Measurements from ENCODE around the gene ISCU. TPM values are rescaled to one million over a fixed set of nuclear protein-coding genes. Genes with fewer than 3 reads are reported as not detected.

ISCU gene
- total and polyA plus RNA-seq, 9 of the 15 experiments (the other 6 are each of a cell fraction or from before 2014, with no cell fraction given), result 15.9 to 92.5 (median 77.3) TPM

GRCh38 chr12:108611884-108612415, 49.6 kb downstream of the ISCU start (continued):
- TF ChIP-seq NONO (IDR thresholded peaks at IDR 0.05; ENCODE audit: low read depth in 2 of 2, low read length in 1 of 2) (no peak), CBX3 (IDR thresholded peaks at IDR 0.05; ENCODE audit: borderline replicate concordance in 1 of 2, low read length in 2 of 2) (peak in 1 of 2 experiments; percentile 11; a peak in 1 of 3 replicates), NFXL1 (CRISPR knock-in tag; IDR thresholded peaks at IDR 0.05) (no peak), THRAP3 (IDR thresholded peaks at IDR 0.05; ENCODE audit: borderline replicate concordance) (no peak), PHF20 (IDR thresholded peaks at IDR 0.05; ENCODE audit: partially characterized antibody) (peak; percentile 31), REST (IDR thresholded peaks at IDR 0.05; ENCODE audit: borderline replicate concordance) (peak; percentile 33; the same call in 1 of the 2 replicates), REST (CRISPR knock-in tag; IDR thresholded peaks at IDR 0.05; ENCODE audit: low read depth) (no peak), GTF2B (IDR thresholded peaks at IDR 0.05; ENCODE audit: extremely low read depth, insufficient read length) (no peak), MEF2A (IDR thresholded peaks at IDR 0.05; ENCODE audit: control insufficient read depth, low read depth, low read length) (no peak), SREBF1 (IDR thresholded peaks at IDR 0.05; ENCODE audit: borderline replicate concordance, low read depth, low read length) (no peak), EGR1 (conservative IDR thresholded peaks at IDR 0.05) (peak; percentile 84), GABPB1 (CRISPR knock-in tag; IDR thresholded peaks at IDR 0.05) (no peak), FOXO4 (CRISPR knock-in tag; IDR thresholded peaks at IDR 0.05) (no peak), ATF7 (IDR thresholded peaks at IDR 0.05) (no peak), HDAC8 (tag; IDR thresholded peaks at IDR 0.05) (no peak), ZNF79 (CRISPR knock-in tag; IDR thresholded peaks at IDR 0.05; ENCODE audit: low read depth) (no peak), ZBTB2 (IDR thresholded peaks at IDR 0.05) (peak; percentile 50; the same call in 1 of the 2 replicates)
